GM18526 (cell line): Measurements from ENCODE around the gene GNB3.

Experiments
- POLR2A ChIP-seq: IDR thresholded peaks from 3 replicates; pipeline ENCODE4 v1.6.1; 2011; ENCODE audit not compliant: insufficient read length; ENCODE audit errors: extremely low read depth

GNB3 gene

DNA sequence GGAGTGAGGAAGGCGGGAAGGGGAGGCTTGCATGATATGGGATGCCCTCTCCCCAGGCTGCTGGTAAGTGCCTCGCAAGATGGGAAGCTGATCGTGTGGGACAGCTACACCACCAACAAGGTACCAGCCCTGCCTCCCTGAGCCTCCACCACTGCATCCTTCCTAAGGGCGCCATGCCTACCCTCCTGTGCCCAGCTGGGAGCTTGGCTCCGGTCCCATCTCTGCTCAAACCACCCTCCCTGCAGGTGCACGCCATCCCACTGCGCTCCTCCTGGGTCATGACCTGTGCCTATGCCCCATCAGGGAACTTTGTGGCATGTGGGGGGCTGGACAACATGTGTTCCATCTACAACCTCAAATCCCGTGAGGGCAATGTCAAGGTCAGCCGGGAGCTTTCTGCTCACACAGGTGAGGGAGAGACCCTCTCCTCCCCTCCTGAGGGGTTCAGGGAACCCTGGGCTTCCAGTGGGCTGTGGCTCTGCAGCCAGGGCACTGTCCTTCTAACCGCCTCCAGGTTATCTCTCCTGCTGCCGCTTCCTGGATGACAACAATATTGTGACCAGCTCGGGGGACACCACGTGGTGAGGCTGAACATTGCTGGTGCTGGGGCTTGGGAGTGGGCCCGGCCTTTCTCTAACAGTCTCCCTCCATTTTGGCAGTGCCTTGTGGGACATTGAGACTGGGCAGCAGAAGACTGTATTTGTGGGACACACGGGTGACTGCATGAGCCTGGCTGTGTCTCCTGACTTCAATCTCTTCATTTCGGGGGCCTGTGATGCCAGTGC, 2.6 kb downstream of the GNB3 start:
- no peak for TF ChIP-seq POLR2A

DNA sequence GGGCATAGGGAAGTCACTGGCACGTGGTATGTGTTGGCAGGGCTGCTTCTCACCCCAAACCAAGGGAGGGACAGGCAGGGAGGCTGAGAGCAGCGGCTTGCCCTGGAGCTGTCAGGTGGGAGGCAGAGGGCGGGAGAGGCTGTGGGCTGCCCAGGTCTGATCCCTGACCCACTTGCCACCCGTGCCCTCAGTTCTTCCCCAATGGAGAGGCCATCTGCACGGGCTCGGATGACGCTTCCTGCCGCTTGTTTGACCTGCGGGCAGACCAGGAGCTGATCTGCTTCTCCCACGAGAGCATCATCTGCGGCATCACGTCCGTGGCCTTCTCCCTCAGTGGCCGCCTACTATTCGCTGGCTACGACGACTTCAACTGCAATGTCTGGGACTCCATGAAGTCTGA, 4.7 kb downstream of the GNB3 start:
- no peak for TF ChIP-seq POLR2A

DNA sequence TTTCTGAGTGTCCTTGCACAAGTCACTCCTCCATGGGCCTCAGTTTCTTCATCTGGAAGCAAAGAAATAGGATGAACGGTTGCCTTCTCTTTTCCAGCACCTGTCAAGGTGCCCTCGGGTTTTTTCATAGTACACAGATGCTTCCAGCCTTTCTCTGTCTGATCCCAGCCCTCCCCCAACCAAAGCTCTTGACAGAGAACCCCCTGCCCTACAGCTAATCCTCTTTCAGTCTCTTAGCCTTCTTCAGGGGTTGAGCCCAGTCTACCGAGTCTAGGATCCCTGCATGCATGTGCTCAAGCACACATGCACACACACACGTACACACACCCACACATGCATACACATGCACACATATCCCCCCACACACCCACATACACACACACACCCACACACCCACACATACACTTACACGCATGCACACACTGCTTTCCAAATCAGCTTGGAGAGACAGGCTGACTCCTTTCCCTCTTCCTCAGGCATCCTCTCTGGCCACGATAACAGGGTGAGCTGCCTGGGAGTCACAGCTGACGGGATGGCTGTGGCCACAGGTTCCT, 5.7 kb downstream of the GNB3 start:
- TF ChIP-seq POLR2A: no peak

DNA sequence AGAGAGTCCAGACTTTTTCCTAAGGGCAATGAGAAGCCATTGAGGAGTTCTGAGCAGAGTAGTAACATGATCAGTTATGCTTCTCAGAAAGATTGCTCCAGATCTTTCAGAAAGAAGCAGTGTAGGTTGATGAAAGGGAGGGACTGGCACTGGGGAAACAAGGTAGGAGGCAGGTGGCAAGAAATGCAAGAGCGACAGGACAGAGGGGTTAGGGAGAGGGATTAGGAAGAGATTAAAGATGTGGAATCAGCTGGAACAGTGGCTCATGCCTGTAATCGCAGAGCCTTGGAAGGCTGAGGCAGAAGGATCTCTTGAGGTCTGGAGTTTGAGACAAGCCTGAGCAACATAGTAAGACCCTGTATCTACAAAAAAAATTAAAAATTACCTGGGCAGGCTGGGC, 7.0 kb downstream of the GNB3 start:
- no peak for TF ChIP-seq POLR2A

DNA sequence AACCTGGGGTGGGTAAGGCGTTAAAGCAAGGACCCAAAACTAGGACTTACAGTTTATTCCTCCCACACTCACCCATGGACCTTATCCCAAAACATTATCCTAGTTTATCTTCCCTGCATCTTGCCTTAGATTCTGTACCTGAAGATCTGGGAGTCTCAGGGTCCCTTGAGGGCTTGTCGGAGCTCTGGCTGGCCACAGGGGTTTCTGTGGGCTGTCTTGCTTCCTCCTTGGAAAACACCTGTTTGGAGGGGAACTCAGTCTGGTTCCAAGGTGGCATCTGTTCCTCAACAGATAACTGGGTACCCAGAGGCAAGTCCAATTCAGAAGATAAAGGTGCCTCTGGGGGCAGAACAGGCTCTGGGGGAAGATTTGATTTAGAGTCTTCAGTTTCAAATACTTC, 8.7 kb downstream of the GNB3 start:
- TF ChIP-seq POLR2A: no peak

DNA sequence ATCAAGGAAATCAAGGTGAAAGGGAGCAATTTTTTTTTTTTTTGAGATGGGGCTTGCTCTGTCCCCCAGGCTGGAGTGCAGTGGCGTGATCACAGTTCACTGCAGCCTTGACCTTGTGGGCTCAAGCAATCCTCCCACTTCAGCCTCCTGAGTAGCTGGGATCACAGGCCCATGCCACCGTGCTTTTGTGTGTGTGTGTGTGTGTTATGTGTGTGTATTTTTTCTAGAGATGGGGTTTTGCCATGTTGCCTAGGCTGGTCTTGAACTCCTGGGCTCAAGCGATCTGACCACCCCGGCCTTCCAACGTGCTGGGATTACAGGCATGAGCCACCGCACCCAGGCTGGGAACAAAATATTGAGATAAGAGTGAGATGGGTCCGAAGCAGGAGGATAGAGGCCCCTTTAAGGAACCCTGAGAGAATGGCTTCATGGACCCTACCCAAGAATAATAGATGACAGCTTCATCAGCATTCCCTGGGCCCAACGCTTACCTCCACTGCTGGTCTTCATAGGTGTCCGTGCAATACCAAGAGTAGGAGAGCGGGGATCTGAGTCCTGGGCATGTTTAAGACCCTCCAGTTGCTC, 9.3 kb downstream of the GNB3 start:
- TF ChIP-seq POLR2A: no peak

DNA sequence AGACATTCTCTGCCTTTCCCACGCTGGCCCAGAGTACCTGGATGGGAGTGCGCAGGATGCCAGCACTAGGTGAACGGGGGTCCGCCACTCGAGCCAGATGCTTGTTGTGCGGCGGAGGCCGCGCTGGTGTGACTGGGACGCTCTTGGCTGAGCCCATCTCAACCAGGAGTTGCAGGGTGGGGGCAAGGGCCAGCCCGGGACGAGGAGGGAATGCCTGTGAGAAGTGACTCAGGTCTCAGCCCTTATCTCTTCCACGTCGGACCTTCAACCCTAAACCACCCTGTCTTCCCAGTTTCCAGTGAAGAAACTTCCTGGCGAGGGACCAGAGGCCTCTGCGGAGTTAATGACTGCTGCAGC, 10.0 kb downstream of the GNB3 start:
- no peak for TF ChIP-seq POLR2A

DNA sequence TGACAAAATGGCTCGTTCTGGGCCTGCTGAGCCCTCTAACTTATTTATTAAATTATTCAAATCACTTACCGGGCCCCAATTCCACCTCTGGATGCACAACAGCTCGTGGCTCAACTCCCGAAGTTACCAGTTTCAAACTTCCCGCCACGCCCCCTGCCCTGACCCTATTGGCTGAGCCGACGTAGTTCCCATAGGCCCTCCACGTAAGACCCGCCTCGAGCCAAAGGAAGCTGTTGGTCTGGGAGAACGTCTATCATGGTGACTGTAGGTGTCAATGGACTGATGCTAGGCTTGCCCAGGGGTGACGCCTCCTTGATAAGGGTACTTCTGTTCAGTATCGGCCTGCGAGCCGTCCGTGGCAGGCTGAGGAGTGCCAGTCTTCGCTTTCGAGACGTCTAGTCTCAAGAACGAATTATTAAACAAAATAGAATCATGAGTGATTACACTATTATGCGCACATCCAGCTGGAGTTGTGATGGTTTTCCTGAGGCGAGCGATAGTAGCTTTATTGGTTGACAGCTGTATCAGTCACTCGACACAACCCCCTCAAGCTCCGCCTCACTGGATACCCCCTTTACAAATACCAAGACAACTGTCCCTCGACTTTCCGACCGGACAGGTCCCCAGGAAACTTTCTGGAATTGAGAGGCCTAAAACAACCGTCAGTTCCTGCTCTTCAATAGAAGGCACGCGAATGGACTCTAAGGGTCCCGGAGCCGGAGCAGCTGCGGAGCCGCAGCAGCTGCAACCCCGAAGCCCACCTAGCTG, 10.6 kb downstream of the GNB3 start, which contains the start of gene CDCA3:
Gene CDCA3, minus strand, starts transcription at position 134 of the 768 bp plus-strand sequence. CDS start 334 bp downstream, outside the sequence.
- TF ChIP-seq POLR2A: peak; percentile 78

DNA sequence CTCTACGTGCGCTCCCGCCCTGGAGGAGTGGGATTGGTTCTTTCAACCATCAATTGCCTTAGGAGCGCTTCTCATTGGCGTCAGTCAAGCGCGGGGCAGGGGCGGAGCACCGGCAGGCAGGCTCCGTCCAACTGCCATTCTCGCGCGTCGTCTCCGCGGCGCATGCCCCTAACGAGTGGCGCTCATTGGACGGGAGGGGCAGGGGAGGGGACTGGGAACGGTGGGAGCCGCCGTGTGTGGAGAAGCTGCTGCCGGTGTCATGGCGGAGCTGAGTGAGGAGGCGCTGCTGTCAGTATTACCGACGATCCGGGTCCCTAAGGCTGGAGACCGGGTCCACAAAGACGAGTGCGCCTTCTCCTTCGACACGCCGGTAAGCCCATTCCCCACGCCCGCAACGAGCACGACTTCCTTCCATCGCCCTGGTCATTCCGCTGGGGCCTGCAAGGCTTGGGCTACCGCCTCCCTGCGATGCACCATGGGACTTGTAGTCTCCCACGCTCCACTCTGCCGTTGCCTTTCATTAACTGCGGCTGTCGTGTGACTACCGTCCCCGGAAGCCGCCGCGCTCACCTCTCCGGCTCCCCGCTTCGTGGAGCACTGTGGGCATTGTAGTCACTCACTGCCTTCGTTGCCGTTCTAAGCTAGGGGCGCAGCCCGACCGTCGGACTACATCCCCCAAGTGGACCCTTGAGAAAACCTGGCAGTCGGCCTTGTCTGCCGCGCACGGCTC, 11.4 kb downstream of the GNB3 start, which contains the start of gene USP5:
Gene USP5, plus strand, starts transcription at position 230 of the 730 bp plus-strand sequence. Its CDS starts 30 bp downstream, at position 260.
- TF ChIP-seq POLR2A: peak; percentile 77

DNA sequence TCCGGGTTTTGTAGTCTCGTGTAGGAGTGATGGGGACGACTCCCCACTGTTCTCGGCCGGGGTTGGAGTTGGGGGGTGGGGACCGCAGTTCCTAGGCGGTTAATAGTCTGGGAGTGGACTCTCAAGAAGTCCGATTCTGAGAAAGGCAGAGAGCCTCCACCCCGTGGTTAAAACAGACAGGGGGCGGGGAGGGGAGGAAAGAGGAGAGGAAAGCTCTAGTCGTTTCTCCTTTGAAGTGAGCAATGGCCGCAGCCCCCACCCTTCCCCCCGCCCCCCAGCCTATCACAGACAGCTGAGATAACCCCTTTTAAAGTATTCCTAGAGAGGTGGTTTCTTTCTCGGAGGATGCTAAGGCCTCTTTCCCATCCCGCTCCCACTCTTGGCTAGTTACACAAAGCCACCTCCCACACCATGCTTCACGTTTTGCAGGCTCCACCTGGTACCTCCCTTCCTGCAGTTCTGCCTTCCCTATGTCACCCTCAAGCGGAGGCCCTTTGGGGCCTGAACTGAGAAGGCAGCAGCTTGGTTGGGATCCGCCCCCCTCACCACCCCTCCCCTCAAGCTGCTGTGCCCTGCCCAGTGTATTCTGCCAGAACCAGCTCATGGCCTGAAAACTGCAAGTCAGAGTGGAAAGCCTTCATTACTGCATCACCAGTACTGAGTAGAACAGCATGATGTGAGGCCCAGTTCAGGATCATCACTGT, 12.1 kb downstream of the GNB3 start:
- TF ChIP-seq POLR2A: no peak

DNA sequence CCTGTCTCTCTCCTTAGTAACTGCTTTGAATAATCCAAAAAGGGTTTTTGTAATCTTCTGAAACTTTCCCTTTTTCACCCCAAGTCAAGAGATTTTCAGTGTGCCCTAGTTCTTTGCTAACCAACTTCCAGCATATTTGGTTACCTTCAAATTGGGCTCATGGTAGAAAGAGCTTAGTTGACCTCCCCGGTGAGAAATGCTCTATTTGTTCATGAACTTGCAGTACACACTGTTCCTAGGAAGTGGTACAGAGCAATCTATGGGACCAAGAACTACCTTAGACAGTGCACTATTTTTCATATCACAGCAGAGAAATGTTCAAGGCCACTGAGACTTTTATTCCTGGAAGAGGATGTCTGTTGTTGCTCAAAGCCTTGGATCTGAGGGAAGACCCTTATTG, 12.9 kb downstream of the GNB3 start:
- TF ChIP-seq POLR2A: no peak

DNA sequence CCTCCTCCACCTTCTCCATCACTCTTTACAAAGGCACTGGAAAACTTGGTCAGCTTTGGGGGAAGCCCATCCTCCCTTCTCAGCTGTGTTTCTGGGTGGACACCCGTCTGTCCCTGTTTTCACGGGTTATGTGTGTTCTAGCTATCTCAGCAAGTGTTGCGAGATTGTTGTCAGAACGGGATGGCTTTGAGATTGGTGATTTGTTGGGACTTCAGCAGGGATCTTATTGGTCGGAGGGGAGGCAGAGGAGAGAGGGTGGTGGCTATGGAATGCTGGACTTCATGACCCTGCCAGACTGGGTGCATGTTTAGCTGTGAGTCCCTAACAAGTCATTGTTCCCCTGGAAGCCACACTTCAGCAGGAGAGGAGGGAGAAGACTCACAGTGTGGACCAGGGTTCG, 13.3 kb downstream of the GNB3 start:
- TF ChIP-seq POLR2A: no peak

DNA sequence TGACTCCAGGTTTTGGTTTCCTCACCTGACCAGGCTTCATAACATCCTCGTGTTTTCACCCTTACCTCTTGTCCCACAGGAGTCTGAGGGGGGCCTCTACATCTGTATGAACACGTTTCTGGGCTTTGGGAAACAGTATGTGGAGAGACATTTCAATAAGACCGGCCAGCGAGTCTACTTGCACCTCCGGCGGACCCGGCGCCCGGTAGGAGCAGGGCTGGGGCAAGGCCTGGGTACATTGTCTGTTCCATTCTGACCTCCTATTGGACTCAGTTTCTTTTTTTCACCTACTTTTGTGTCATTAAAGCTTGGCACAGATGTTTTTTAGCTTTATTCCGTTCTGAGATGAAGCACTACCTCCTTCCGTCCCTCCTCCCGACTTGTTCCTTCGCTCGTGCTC, 14.6 kb downstream of the GNB3 start:
- TF ChIP-seq POLR2A: no peak

DNA sequence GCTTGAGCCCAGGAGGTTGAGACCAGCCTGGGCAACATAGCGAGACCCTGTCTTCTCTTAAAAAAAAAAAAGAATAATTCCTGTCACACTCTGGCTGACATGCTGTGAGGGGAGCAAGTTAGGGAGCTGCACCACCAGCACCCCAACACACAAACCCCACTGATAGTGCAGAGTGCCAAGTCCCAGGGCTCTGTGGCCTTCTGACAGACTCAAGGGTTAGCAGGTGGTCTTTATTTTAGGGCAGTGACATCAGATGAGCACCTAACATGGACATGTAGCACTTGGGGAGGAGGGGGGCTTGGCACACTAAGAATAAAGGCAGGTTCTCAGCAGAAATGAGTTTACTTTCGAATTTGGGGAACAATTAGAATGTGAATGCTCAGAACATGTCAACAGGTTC, 18.1 kb downstream of the GNB3 start:
- no peak for TF ChIP-seq POLR2A
